Hematopoietic multipotent progenitor cell treated with erythropoietin and hydrocortisone succinate and interleukin-3 and kit ligand, for 8 days (in vitro differentiated cells): ENCODE measurements around the gene CD72.
"Not testable (repeated sequence)": the region's sequence is repeated elsewhere in the genome, so short reads cannot be mapped to it uniquely, and the experiment has no call there.

Experiments used
- DNase-seq: peaks from one replicate; pipeline ENCODE4 v3.0.0-alpha.2; 2015

The CD72 gene

GRCh38 chr9:35615981-35616680 lies 2.1 kb downstream of the CD72 start:
- no peak for DNase-seq

GRCh38 chr9:35612843-35613242 lies 5.4 kb downstream of the CD72 start:
- DNase-seq = no peak

GRCh38 chr9:35612066-35612465 lies 6.1 kb downstream of the CD72 start:
- not testable (repeated sequence) for DNase-seq

GRCh38 chr9:35611230-35611797 lies 6.9 kb downstream of the CD72 start:
- DNase-seq = peak; percentile 52

GRCh38 chr9:35609820-35610163 lies 8.4 kb downstream of the CD72 start:
- DNase-seq = no peak

GRCh38 chr9:35609001-35609819 lies 9.0 kb downstream of the CD72 start:
- DNase-seq = no peak

GRCh38 chr9:35608221-35608620 lies 10.0 kb downstream of the CD72 start:
- DNase-seq = no peak

GRCh38 chr9:35606726-35607125 lies 11.5 kb downstream of the CD72 start:
- DNase-seq = no peak

GRCh38 chr9:35606138-35606504 lies 12.1 kb downstream of the CD72 start:
- no peak for DNase-seq

- DNase-seq = no peak
Measured at GRCh38 chr9:35605351-35606137, 12.7 kb downstream of the CD72 start.

GRCh38 chr9:35604578-35605350 lies 13.4 kb downstream of the CD72 start, which contains the start of gene TESK1:
TSS of gene TESK1 (plus strand) at chr9:35605262. CDS start at chr9:35605620, 358 bp downstream.
- peak; percentile 67 for DNase-seq

GRCh38 chr9:35603986-35604577 lies 14.1 kb downstream of the CD72 start:
- peak; percentile 99 for DNase-seq

GRCh38 chr9:35603506-35603985 lies 14.7 kb downstream of the CD72 start:
- no peak for DNase-seq

GRCh38 chr9:35599763-35600604 lies 18.2 kb downstream of the CD72 start:
- DNase-seq = peak; percentile 22

- DNase-seq = no peak
Measured at GRCh38 chr9:35598866-35599590, 19.2 kb downstream of the CD72 start.

GRCh38 chr9:35596907-35597306 lies 21.3 kb downstream of the CD72 start:
- not testable (repeated sequence) for DNase-seq

GRCh38 chr9:35594471-35594870 lies 23.7 kb downstream of the CD72 start:
- no peak for DNase-seq

GRCh38 chr9:35593581-35593980 lies 24.6 kb downstream of the CD72 start:
- DNase-seq = no peak

GRCh38 chr9:35588506-35588905 lies 29.7 kb downstream of the CD72 start:
- not testable (repeated sequence) for DNase-seq

GRCh38 chr9:35584681-35585080 lies 33.5 kb downstream of the CD72 start:
- DNase-seq = not testable (repeated sequence)
